Fibroblast of the conjunctiva (primary cell): Measurements from ENCODE around the gene AUTS2.

Experiments
- DNase-seq: peaks from one replicate; pipeline ENCODE4 v3.0.0-alpha.2; 2010; ENCODE audit warnings: low read depth

The AUTS2 gene

GRCh38 chr7:69857014-69857413 is 258.7 kb downstream of the AUTS2 start:
- no peak for DNase-seq

DNA sequence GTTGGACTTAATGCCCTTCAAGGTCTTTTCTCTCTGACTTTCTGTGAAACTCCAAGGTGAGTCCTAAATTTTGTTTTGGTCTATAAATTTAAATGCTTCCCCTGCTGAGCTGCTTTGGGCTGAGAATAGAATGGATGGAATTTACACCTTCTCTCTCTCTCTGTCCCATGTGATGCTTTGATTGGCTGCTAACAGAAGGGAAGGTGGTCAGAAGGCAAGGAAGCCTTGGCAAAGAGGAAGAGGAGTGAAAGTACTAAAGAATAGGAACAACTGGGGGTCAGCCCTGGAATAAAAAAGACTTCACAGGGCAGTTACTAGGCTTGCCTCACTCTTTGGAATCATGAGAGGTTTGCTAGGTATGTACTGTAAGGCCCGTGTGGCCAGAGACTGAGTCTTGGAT is 260.2 kb downstream of the AUTS2 start:
- DNase-seq = no peak

DNA sequence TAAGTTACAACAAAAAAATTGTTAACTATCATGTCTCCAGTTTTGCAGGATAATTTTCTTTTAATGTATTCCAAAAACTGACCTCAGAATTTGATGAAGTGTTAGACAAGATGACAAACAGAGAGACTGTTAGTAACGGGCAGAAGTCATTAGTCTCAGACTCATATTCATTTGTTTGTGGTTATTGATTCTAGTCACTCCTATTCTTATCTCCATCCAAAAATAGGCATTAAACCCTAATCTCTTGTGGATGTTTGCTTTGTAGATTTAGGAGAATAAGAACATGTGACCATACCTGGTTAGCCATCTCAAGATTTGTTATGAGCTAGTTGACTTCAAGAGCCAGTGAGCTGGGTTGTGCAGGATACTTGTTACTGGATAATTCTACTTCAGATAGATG is 261.1 kb downstream of the AUTS2 start:
- DNase-seq = no peak

GRCh38 chr7:69860486-69860885 is 262.2 kb downstream of the AUTS2 start:
- no peak for DNase-seq

DNA sequence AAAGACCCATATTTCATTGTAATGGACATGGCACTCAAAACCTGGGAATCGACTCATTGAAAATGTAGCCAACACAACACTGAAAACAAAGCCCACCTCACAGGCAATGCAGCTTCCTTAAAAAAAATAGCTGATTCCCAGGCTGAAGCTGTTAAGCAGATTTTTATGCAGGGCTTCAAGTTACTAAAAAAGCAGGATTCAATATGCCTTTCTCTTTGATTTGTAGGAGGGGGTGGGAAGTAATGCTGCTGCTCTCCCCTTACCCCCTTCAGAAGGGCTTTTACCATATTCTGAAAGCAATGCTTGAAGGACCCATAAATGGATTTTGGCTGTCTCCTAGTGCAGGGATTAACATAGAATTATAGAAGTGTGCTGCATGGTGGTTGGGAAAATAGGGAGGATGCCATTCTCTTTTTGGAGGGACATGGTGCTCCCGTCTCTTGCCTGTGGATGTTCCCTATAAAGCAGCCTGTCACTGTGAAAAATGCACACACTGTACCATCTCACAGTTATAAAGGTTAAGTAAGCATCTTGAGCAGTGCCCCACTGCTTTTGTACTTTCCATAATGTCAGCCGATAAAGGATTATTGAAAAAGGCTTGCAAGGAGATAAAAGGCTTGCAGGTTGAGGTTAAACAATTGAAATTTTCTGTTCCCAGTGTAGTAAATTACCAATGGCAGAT is 262.8 kb downstream of the AUTS2 start:
- no peak for DNase-seq

GRCh38 chr7:69862413-69863064 is 264.3 kb downstream of the AUTS2 start:
- DNase-seq = no peak

DNA sequence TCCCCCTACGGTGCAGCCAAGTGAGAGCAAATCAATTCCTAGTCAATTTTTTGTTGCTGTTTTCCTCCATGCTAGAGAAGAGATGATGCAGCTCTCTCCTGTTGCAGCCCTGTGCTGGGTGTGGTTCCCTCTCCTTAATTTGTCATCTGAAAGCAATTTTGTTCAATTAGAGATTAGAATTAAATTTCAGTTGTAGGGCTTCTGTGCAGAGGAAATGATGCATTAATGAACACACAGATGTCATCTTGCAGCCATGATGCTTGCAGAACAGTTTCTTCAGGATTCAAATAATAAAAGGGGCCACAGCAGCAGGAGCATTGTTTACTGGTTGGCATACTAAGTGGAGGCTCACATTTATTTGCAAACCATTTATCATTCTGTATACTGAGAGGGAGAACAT is 266.0 kb downstream of the AUTS2 start:
- no peak for DNase-seq

- DNase-seq = no peak
These were observed 266.5 kb downstream of the AUTS2 start for GRCh38 chr7:69864822-69865221.

- no peak for DNase-seq
These were observed 270.6 kb downstream of the AUTS2 start for GRCh38 chr7:69868921-69869320.

DNA sequence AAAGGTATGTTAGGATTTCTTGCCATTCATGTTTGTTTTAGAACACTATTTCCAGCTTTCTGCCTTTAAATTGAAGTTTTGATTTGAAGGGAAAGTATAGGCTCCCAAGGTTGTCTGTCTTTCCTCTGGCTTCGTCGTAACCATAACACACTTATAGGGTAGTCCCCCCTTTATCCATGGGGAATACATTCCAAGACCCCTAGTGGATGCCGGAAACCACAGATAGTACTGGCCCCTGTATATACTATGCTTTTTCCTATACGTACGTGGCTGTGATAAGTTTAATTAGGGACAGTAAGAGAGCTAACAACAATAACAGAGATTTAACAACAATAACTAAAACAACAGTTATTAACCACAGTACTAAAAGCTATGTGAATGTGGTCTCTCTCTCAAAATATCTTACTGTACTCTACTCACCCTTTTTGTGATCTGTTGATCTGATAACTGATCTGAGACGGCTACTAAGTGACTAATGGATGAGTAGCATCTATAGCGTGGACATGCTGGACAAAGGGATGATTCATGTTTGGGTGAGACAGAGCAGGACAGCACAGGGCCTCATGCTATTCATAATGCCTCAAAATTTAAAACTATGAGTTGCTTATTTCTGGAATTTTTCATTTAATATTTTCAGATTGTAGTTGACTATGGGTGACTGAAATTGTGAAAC is 273.1 kb downstream of the AUTS2 start:
- peak; percentile 36 for DNase-seq

DNA sequence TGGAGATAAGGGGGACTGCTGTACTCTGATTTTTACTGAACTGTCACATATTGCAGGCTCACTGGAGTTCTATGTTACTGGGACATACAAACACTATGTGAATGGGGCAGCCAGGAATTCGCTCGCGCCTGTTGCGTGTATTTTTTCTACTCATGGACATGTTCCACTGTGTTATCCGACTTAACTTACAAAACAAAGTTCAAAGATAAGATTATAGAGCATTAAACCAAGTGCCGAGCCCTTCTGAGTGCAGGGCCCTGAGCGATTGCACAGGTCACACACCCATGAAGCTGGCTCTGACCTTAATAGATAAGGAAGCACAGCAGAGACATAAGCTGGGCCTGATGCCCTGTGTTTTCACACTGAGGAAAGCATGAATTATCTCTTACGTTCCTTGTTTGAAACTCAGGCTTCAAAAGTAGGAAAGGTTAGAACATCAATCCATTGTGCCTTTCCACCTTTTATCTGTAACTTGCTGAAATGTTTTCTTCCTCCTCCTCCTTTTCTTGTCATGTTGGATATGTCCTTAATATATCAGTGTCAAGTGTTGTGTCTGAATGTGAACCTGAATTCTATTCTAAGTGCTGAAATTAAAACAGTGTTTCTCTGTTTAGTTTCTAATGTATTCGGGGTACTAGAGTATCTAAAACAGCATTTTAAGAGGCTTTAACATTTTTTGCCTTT is 273.8 kb downstream of the AUTS2 start:
- no peak for DNase-seq

- DNase-seq = no peak
These were observed 275.2 kb downstream of the AUTS2 start for GRCh38 chr7:69873512-69873911.

- no peak for DNase-seq
These were observed 279.7 kb downstream of the AUTS2 start for GRCh38 chr7:69878015-69878414.

DNA sequence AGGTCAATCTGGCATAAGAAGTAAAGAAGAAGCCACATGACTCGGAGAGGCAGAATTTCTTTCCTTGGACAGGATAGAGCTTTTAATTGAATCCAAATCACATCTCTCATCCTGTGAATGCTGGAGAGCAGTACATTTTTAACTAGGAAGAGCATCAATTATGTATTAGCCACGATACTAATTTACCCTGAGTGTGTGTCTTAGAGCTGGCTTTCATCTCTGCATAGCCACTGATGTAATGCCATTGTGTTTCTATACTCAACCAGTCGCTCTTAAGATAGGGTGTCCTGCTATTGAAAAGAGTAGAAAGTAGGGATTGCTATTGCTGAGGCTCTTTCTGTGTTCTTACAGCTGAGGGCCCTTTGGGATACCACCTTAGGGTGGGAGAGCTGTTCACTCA is 280.3 kb downstream of the AUTS2 start:
- no peak for DNase-seq

- DNase-seq = no peak
These were observed 281.7 kb downstream of the AUTS2 start for GRCh38 chr7:69879989-69880388.

- DNase-seq = no peak
These were observed 282.6 kb downstream of the AUTS2 start for GRCh38 chr7:69880840-69881239.

DNA sequence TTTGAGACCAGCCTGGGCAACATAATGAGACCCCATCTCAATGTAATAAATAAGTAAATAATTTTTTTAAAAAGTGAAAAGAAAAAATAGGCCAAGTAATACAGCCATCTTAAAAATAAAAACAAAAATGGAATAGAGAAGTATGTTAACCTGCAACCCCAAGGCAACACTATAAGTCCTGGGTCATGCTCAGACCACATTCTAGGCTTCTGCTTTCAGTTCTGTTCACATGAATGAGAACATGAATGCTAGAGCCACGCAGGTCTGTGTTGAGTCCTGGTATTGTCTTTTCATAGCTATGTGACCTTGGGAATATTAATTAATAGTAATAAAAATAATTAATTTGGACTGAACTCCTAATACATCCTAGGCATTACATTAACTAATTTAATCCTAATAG is 284.0 kb downstream of the AUTS2 start:
- DNase-seq = no peak

- no peak for DNase-seq
These were observed 285.2 kb downstream of the AUTS2 start for GRCh38 chr7:69883399-69883891.

GRCh38 chr7:69885431-69885830 is 287.2 kb downstream of the AUTS2 start:
- DNase-seq = no peak

GRCh38 chr7:69889338-69889975 is 291.2 kb downstream of the AUTS2 start:
- DNase-seq = no peak

DNA sequence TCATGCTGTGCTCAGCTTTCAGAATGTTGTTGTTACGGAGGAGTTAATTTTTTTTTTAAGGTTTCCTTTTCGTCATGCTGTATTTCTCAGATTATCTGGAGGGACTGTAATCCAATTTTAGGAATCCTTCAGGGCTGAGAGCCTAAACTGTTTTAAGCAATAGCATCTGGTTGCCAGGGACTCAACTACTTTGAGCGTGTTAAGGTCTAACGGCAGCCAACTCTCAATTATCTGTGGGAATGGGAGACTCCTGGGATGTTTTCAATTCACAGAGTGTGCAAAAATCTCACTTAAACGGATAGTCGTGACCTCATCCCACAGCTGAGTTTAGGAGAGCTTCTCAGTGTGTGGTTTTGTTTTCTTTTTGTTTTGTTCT is 291.7 kb downstream of the AUTS2 start:
- DNase-seq = no peak

GRCh38 chr7:69892790-69893189 is 294.5 kb downstream of the AUTS2 start:
- DNase-seq = no peak
